HG02840 (cell line): ENCODE measurements around the gene YARS2.
A peak's percentile ranks its signal among the peaks of the same experiment; 100 is the strongest.

Experiments used
- ATAC-seq: cut with Tn5 transposase; IDR thresholded peaks from one replicate; pipeline ENCODE4 v1.9.1; 2021; ENCODE audit warnings: mild to moderate bottlenecking, moderate library complexity, moderate number of reproducible peaks; ENCODE audit not compliant: unreplicated experiment, low FRiP score

Gene YARS2

DNA sequence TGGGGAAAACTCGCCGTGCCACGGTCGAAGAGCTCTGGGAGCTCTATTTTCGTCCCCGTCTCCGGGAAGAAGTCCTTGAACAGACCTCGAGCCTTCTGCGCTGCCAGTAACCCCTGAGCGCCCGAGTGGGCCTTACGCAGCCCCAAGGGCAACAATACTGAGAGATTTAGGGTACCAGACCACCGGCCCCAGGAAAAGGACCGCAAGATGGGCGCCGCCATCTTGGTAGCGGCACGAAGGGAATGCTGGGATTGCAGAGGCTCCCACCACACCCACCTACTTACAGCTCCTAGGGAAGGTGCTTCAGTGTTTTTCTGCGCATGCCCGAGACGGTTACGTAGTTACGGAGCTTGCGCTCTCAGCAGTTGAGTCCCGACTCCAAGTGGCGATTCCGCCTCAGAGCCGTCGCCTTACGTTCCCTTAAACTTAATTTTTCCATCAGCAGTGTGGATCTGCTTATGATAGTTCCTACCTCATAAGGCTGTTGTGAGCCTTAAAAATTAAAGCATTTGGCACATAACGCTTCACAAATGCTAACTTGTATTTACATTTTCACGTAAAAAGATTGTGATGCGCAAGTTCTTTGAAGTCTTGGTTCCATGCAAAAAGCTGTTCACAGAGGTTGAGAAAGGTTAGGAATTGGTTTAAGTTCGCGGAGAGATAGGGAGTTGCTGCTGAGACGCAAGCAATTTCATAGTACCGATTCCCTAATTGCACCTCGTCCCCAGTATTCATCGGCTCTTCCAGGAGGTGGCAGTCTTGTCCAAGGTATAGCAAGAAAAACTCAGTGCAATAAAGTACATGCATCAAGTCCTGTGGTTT, at the start of gene YARS2:
TSS of gene YARS2 (minus strand) at position 244 of the 822 bp plus-strand sequence. CDS start at position 221, 23 bp downstream.
- peak; percentile 93 for ATAC-seq

DNA sequence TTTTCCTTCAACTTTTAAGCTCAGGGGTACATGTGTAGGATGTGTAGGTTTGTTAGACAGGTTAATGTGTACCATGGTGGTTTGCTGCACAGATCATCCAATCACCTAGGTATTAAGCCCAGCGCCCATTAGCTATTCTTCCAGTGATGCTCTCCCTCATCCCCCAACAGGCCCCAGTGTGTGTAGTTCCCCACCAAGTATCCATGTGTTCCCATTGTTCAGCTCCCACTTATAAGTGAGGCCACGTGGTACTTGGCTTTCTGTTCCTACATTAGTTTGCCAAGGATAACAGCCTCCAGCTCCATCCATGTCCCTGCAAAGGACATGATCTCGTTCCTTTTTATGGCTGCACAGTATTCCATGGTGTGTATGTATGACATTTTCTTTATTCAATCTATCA, 48.6 kb upstream of the YARS2 start:
- no peak for ATAC-seq

DNA sequence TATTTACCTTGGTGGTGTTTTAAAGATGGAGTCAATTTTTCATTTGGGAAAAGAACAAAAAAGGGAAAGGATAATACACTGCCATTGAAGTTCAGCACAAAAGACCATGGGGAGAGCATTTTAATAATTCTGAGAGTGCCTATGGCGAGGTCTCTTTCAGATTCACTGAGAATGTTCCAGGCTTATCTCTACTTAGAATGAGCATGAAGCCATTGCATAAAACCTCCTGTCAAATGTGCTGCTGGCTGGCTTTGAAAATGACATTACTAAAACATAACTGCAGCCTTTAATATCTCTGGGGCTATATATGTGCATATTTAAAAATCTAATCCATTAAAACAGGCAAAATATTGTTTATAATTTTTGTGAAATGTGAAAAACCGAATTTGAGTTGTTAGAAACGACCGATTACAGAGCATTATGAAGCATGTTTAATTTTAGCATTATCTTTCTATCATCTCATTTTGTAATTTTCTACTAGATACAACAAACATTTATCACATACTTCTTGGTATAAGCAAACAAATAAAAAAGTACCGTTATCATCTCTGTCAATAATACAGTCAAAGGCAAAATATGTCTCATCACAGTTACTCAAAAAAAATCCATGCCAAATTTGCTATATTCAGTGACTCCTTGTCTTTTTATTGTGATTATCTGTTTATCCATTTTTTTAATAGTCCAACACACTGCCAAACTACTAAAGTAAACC, 45.7 kb upstream of the YARS2 start:
- ATAC-seq, result no peak

DNA sequence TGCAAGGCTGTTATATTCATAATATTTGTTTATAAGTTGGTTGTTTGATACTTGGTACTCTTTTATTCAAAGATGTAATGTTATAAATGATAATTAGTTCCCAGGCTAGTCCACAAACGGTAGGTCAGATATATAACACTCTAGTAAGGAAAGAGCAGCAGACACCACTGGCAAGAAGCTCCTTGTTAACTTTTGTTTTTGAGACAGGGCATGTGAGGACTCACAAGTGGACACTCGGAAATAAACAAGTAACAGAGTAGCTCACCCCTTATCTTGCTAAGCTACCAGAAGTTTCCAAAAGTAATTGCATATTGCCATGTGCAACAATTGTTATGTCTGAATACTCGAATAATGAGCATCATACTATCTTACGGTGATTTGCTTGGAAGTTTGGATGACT, 38.6 kb upstream of the YARS2 start:
- ATAC-seq, result no peak

DNA sequence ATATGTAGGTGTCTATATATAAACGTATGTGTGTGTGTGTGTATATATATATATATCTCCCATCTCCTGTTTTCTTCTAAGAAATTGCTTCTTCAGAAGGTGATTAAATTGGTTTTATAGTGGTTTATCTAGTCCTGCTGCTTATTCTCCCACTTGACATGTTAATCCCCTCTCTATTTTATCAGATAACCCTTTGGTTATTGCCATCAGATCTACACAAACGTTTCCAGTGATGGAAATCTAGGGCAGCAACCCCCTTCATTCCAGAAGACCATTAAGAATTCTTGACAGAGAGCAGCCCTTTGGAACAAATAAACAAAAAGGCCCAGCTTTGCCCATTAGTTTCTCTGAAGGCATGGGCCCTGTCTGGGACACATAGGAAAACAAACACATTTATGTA, 34.2 kb upstream of the YARS2 start:
- ATAC-seq, result no peak

DNA sequence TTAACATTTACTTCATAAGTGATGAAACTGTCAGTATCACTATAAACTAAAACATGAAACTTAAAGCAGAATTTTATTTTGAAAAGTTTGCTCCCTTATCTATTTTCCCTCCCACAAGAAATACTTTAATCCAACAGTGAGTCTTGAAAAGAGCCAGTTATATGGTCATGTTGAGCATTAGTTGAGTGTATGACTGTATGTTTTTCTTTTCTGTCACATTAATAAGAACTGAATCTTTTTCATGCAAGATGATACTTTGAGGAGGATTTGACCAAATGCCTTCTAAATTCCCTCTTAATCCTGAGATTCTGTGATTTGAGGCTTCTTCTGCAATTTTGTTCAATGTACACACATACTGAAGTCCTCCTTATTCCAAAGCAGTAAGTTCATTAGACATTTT, 33.7 kb upstream of the YARS2 start:
- ATAC-seq, result no peak

DNA sequence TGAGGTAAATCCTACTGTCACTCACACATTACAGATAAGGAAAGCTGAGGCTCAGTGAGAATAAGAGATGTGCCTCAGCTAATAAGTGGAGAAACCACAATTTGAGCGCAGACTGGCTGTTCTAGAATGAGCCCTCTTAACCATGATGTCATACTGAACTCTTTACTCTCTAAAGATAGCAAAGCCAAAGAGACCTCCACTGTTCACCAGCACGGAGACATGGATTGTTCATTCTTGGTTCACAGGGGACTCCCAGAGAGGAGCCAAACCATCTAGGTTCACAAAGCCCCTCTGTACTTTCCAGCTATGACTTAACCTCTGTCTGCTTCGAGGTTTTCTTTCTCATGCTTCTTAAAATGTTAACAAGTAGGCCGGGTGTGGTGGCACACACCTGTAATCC, 32.7 kb upstream of the YARS2 start:
- ATAC-seq, result no peak

DNA sequence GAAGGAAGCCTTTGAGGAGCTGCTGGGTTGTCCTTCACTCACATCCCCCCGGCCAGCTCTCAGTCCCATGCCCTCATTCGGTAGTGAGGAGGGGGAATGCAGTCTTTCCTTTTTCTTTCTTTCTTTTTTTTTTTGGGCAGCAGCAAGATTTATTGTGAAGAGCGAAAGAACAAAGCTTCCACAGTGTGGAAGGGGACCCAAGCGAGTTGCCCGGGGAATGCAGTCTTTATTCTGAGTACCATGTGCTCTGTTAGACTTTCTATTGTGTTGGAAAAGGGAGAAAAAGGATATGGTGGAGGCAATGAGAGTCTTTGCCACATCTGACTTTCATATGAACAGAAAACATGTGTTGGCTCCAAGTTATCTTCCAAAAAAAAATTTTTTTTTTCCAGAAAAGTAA, 29.9 kb upstream of the YARS2 start:
- ATAC-seq, result no peak

DNA sequence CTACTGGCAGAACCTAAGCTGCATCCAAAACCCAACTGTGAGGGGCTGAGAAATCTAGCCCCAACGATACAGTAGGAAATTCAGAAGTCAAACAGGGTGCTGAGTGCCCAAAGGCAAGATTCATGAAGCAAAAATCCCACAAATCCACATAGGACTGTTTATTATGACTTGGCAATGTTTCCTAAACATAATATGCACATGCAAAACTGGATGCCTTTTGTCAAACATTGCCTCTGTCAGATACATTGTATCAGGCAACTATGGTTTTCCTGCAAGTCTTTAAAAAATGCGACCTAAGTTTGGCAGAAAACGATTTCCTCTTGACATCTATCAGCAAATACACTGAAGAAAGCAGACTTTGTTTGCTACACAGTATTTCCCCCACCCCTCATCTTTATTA, 27.3 kb upstream of the YARS2 start:
- ATAC-seq, result no peak

DNA sequence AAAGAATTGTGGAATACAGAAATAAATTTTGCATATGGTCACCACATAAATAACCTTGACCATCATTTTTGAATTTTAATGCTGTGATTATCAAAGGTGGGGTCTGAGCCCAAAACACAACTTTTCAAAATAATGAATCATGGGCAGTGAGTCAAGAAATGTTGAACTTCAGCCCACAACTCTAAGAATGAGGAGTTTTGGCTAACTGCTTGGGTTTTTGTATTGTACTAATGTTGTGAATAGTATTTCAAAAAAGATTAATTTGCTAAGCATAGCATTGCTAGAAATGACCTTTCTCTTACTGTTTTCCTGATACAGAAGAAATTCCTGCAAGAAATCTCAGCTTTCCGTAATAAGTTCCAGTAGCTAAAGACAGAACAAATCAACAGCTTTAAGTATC, 24.4 kb upstream of the YARS2 start:
- no peak for ATAC-seq

DNA sequence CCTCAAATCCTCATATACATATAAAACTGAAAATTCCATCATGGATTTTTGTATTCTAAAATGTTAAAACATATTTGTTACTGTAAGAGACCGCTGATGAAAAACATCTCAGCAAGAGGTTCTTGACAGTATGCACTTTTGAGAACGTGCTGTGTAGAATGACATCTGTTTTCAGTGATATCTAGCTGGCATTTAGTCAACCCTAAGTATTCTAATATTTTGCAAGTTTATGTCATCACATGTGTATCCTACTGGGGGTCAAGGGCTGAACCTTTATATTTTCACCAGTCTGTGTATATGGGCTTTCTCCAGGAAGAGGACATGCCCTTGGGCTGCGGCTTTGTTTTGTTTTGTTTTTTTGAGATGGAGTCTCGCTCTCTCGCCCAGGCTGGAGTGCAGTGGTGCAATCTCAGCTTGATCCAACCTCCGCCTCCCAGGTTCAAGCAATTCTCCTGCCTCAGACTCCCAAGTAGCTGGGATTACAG, 22.0 kb upstream of the YARS2 start:
- ATAC-seq, result no peak

DNA sequence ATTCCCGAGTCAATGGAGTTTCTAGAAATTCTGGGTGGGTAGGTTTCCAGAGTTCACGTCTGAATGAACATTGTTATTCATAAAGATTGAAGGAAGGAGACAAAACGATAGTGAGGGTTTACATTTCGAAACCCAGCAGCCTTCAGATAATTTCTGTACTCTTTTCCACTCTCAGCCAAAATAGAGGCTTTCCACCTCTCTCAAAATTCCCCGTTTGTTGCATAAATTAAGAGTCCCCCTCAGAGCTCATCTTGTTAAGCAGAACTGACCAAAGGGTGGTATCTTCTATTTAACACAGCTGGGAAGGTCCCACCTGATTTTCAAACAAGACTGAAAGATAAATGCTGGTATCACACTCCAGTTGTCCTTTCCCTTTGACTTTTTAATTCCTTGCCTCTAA, 21.5 kb upstream of the YARS2 start:
- no peak for ATAC-seq

DNA sequence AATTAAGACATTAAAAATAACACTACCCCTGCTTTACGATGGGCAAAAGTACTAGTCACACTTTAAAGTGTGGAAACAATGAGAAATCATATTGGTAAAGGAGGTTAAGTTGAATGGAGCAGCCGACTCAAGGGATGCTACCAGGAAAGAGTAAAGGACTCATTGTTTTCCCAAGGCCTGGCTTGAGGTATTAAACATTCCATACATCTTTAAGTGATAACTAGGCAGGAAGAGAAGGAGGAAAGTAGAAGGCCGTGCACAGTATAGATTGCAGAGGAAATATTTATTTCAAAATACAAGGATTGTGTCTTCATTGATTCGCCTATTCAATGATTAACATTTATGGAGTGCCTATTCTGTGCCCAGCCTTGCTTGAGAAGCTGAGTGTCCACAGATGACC, 20.6 kb upstream of the YARS2 start:
- no peak for ATAC-seq

DNA sequence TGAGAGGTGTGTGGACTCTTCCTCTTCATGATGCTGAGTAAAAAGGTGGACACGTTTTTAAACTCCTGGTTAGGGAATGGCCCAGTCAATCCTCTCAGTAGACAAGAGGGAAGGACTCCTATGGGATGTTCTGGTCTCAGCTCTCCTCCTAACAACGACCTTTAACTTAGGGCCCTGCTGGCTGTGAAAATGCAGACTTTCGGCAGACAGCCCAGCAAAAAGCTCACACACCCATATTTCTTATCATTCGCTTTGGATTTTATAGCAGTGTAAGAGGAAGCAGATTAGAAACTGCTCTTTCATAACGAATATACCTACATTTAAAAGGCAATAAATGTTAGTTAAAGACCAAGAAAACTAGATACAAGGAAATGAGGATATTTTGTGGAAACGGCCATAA, 18.0 kb upstream of the YARS2 start:
- ATAC-seq, result no peak

DNA sequence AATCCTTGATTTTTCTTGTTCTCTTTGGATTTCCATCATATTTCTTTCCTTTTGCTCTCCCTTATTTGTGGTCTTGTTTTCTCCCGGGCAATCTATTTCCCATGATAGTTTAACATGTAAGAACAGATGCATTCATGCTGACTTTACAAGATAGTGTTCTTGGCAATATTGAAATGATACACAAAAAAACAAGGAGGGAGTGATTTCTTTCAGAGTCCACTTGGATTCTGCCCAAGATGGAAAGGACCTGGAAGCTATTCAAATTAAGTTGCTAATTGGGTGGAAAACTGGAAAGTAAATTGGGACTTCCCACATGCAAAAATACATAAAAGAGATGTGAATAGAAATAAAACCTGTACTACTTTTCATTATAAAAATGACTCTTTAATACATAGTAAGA, 14.4 kb upstream of the YARS2 start:
- no peak for ATAC-seq

DNA sequence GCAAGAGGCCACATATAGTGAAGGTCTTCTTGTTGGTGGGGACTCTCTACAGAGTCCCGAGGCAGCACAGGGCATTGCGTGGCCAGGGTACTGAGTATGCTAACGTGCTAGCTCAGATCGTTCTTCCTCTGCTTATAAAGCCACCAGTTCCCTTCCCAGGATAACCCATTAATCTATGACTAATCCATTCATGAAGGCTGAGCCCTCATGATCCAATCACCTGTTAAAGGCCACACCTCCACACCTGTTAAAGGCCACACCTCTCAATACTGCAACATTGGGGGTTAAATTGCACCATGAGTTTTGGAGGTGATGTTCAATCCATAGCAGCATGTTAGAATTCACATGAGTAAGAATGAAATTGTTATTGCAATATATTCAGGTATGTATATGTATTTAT, 12.8 kb upstream of the YARS2 start:
- ATAC-seq, result no peak

DNA sequence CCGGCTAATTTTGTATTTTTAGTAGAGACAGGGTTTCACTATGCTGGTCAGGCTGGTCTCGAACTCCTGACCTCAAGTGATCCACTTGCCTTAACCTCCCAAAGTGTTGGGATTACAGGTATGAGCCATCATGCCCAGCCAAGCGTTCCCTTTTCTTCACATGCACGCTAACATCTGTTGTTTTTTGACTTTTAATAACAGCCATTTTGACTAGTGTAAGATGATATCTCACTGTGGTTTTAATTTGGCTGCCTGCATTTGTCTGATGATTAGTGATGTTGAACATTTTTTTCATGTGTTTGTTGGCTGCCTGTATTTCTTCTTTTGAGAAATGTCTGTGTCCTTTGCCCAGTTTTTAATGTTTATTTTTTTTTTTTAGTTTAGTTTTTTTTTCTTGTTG, 10.2 kb upstream of the YARS2 start:
- no peak for ATAC-seq

DNA sequence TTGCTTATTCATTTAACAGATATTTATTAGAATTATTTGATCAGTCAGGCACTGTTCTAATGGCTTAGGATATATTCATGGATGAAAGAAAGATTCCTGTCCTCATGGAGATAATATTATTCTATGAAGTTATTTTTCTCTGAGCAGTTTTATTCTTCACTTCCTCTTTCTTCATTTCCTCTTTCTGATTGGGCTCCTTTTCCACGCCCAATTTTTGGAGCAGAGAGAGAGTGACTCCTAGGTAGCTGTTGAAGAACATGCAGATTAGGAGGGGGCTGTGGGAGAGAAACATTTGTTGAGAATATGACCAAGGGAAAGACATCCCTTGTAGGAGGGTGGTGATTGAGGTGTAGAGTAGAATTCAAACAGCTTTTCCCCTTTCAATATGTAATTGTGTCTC, 6.0 kb upstream of the YARS2 start:
- no peak for ATAC-seq

DNA sequence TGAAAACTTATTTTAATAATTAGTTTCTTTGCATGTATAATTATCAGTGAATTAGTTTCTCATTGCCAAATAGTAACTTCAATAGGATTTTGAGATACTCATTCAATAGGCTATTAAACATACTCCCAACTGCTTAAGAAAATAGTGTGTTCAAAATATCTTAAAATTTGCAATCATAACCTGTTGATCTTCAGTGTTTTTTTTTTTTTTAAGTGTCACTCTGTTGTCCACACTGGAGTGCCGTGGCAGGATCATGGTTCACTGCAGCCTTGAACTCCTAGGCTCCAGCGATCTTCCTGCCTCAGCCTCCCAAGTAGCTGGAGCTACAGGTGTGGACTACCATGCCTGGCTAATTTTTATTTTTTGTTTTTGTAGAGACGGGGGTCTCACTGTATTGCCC, 1.5 kb upstream of the YARS2 start:
- ATAC-seq, result no peak

DNA sequence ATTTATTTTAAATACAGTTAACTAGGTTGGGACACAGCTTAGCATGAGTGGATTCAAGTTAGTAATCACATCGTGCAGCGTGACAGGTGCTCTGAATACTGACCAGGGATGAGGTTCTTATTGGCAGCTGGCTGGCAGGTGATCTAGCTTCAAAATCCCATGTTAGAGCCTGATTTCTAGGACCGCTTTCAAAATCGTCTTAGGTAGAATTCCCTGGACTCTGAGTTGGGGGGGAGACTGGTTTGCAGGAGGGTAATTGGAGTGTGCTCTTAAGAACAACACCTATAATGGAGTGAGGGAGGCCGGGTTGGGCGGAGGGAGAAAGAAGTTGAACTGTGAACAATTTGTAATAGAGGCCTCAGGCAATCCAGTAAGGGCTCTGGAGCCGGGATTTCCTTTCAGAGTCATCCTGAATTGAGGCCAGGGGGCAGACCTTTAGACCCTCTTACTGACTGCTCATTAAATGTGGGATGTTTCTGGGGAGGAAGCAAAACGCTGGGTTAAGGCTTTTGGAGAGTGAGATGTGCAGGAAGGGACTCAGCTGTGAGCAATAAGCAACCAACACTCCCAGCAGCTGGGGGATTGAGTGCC, 874 bp upstream of the YARS2 start:
- ATAC-seq, result no peak

DNA sequence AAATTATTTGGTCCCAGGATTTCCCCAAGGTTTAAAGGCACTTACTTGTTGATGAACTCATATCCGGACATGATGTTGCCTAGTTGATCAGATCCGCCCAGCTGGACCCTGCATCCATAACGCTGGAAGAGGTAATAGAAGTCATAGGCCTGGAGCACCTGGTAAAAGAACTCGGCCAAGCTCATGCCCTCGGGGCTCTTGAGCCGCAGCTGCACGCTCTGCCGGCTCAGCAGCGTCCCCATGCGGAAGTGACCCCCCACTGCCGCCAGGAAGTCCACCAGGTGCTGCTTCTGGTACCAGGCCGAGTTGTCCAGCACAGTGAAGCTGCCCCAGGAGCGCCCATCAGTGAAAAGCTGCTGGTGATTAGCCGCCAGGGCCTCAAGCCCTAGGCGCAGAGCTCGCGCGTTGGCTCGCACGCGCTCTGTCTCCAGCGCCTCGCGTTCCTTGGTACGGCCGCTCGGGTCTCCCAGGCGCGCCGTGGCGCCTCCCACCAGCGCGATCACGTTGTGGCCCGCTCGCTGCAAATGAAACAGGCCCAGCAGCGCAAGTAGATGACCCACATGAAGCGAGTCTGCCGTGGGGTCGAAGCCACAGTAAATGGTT, 545 bp downstream of the YARS2 start:
- ATAC-seq, result peak; percentile 63
